Sigmoid colon (tissue), 7 donors: Measurements from ENCODE around the gene TMEM86A. TPM values are rescaled to one million over a fixed set of nuclear protein-coding genes. Genes with fewer than 3 reads are reported as not detected.
"Not testable (repeated sequence)": the region's sequence is repeated elsewhere in the genome, so short reads cannot be mapped to it uniquely, and the experiment has no call there.

Source experiments
- DNase-seq: peaks from one replicate; pipeline ENCODE4 v3.0.0-alpha.2; 2019
- H3K27ac ChIP-seq, 4 donors: fragments of 200-600 bp; sonication (generic); one replicate each; pipeline ENCODE4 v1.5.1; 2016 to 2019; ENCODE audit warnings: mild to moderate bottlenecking in 1 of 4
- H3K27me3 ChIP-seq, 3 donors: fragments of 200-600 bp; sonication (generic); one replicate each; pipeline ENCODE4 v1.5.1; 2019; ENCODE audit warnings: mild to moderate bottlenecking in 1 of 3
- H3K36me3 ChIP-seq, 4 donors: fragments of 200-600 bp; sonication (generic); one replicate each; pipeline ENCODE4 v1.5.1; 2016 to 2019
- H3K4me1 ChIP-seq, 4 donors: fragments of 200-600 bp; sonication (generic); one replicate each; pipeline ENCODE4 v1.5.1; 2017 to 2019
- H3K4me3 ChIP-seq, 4 donors: fragments of 200-600 bp; sonication (generic); one replicate each; pipeline ENCODE4 v1.5.1; 2017 to 2019; ENCODE audit warnings: mild to moderate bottlenecking in 2 of 4, moderate library complexity in 1 of 4
- H3K9me3 ChIP-seq, 4 donors: fragments of 200-600 bp in 3 of 4; sonication (generic) in 3 of 4; one replicate each; pipeline versions ENCODE4 v1.5.1 to v1.6.1; 2013 to 2019
- CTCF ChIP-seq, 4 experiments: fragments of 450-650 bp in 3 of 4; fragments of 200-600 bp in 1 of 4; IDR thresholded peaks; one replicate each; pipeline ENCODE4 v1.5.1; 2016 to 2019; ENCODE audit warnings: antibody characterized with exemption in 4 of 4, mild to moderate bottlenecking in 3 of 4, moderate library complexity in 2 of 4
- EP300 ChIP-seq, 4 donors: sonication (generic); formaldehyde crosslinking; IDR thresholded peaks; one replicate each; pipeline ENCODE4 v1.6.1; 2017; ENCODE audit warnings: antibody characterized with exemption in 4 of 4
- POLR2A ChIP-seq, 2 donors: fragments of 450-650 bp; IDR thresholded peaks; one replicate each; pipeline ENCODE4 v1.6.1; 2016; ENCODE audit warnings: antibody characterized with exemption in 2 of 2, mild to moderate bottlenecking in 2 of 2, moderate library complexity in 2 of 2
- POLR2AphosphoS5 ChIP-seq, 4 donors: sonication (generic); formaldehyde crosslinking; IDR thresholded peaks; one replicate each; pipeline ENCODE4 v1.6.1; 2017; ENCODE audit warnings: antibody characterized with exemption in 4 of 4
- WGBS, 2 donors: extraction: QIAGEN DNeasy Blood & Tissue Kit; methylation state at CpG; one replicate each; pipeline ENCODE4 v1.1.7; 2013; 5-methylcytosine and 5-hydroxymethylcytosine counted together
- intact Hi-C: fragments of 100-400 bp; cut with DNase I; formaldehyde crosslinking; loops from one replicate; pipeline ENCODE4 v1.15.1; 2023
- polyA plus RNA-seq, 3 donors: library from polyadenylated mRNA; stranded (reverse); fragments of 200-250 nt; gene quantifications; one replicate each; pipeline ENCODE4 v1.2.3, GENCODE V29; 2013
- total RNA-seq, 4 donors: library from RNA; depleted of rRNA; stranded (reverse); fragments of >200 nt; gene quantifications; one replicate each; pipeline ENCODE4 v1.1.0, GENCODE V29; 2016
- donor health status: healthy with polysubstance abuse.
- donor health status: Bipolar disorder and iron deficiency.
- donor health status: healthy.

The TMEM86A gene
- total and polyA plus RNA-seq, 7 donors: 1.7 to 5.3 (median 3.7) TPM

GRCh38 chr11:18676803-18677202 is 21.8 kb upstream of the TMEM86A start:
- no peak for DNase-seq
- H3K36me3 ChIP-seq: no peaks in the 10 kb centered on the region
- H3K27ac ChIP-seq: no peak overlapping the region
- WGBS, 2 donors: 61 to 86% methylated on average over 4 of the region's 4 CpGs
- intact Hi-C loops: no loop called here
- no peaks in the 10 kb centered on the region for H3K4me1 ChIP-seq
- no peak overlapping the region for H3K4me3 ChIP-seq
- no peaks in the 10 kb centered on the region for H3K27me3 ChIP-seq
- no peaks in the 10 kb centered on the region for H3K9me3 ChIP-seq
- no peak for TF ChIP-seq CTCF (IDR thresholded peaks at IDR 0.05)

GRCh38 chr11:18677560-18677959 is 21.0 kb upstream of the TMEM86A start:
- Histone ChIP-seq H3K27ac (no peak overlapping the region), H3K27me3 (no peaks in the 10 kb centered on the region), H3K4me3 (no peak overlapping the region), H3K4me1 (no peaks in the 10 kb centered on the region), H3K9me3 (no peaks in the 10 kb centered on the region), H3K36me3 (no peaks in the 10 kb centered on the region)
- intact Hi-C loops: no loop called here
- WGBS, 2 donors: 82 to 92% methylated on average over 3 of the region's 3 CpGs
- TF ChIP-seq POLR2A (IDR thresholded peaks at IDR 0.05): no peak
- no peak for TF ChIP-seq POLR2AphosphoS5 (IDR thresholded peaks at IDR 0.05)
- no peak for TF ChIP-seq CTCF (IDR thresholded peaks at IDR 0.05)
- no peak for TF ChIP-seq EP300 (IDR thresholded peaks at IDR 0.05)
- DNase-seq: no peak

- H3K4me3 ChIP-seq, H3K9me3 ChIP-seq, H3K4me1 ChIP-seq, H3K36me3 ChIP-seq, H3K27me3 ChIP-seq, DNase-seq, intact Hi-C loops, H3K27ac ChIP-seq: not testable (repeated sequence)
- WGBS, 2 donors: 88 to 98% methylated on average over 1 of the region's 1 CpG
Observed at GRCh38 chr11:18681949-18682348, 16.6 kb upstream of the TMEM86A start.

DNA sequence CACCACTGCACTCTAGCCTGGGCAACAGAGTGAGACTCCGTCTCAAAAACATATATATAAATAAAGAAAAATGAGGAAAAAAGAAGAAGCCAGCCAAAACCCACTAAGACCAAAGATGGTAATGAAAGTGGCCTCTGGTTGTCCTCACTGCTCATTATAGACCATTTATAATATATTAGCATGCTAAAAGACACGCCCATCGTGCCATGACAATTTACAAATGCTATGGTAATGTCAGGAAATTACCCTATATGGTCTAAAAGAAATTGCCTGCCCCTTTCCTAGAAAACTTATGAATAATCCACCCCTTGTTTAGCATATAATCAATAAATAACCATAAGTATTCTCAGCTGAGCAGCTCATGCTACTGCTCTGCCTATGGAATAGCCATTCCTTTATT is 16.1 kb upstream of the TMEM86A start:
- TF ChIP-seq EP300 (IDR thresholded peaks at IDR 0.05): no peak
- TF ChIP-seq CTCF (IDR thresholded peaks at IDR 0.05): no peak
- TF ChIP-seq POLR2A (IDR thresholded peaks at IDR 0.05): no peak
- no peak for TF ChIP-seq POLR2AphosphoS5 (IDR thresholded peaks at IDR 0.05)
- H3K9me3 ChIP-seq: no peaks in the 10 kb centered on the region
- no peak overlapping the region for H3K4me3 ChIP-seq
- no peak overlapping the region for H3K27ac ChIP-seq
- H3K4me1 ChIP-seq: no peaks in the 10 kb centered on the region
- H3K27me3 ChIP-seq: no peaks in the 10 kb centered on the region
- no peaks in the 10 kb centered on the region for H3K36me3 ChIP-seq
- 90 to 97% methylated on average over 3 of the region's 3 CpGs for WGBS, 2 donors
- no peak for DNase-seq
- intact Hi-C loops: no loop called here

DNA sequence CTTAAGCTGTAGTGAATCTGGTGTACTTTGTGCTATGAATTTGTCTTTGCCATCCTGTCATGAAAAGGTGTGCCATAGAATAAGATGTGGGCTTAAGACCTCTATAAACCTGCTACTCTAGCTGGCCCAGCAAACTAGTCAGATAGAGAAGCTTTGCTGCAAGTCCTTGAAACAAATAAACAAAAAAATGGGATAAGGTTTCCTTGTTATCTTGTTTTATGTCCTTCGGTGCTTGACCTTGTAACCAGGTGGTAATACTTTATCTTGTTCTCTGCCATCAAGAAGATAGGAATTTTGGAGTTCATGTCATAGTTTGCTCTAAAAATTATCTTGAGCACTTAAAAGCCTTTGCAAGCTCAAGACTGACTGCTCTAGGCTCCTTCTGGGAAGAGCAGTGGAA is 14.3 kb upstream of the TMEM86A start:
- no peak for TF ChIP-seq CTCF (IDR thresholded peaks at IDR 0.05)
- TF ChIP-seq EP300 (IDR thresholded peaks at IDR 0.05): no peak
- TF ChIP-seq POLR2AphosphoS5 (IDR thresholded peaks at IDR 0.05): no peak
- no peak for TF ChIP-seq POLR2A (IDR thresholded peaks at IDR 0.05)
- H3K36me3 ChIP-seq: no peaks in the 10 kb centered on the region
- no peaks in the 10 kb centered on the region for H3K27me3 ChIP-seq
- H3K4me3 ChIP-seq: no peak overlapping the region
- no peak overlapping the region for H3K27ac ChIP-seq
- H3K9me3 ChIP-seq: no peaks in the 10 kb centered on the region
- intact Hi-C loops: no loop called here
- no peaks in the 10 kb centered on the region for H3K4me1 ChIP-seq
- no peak for DNase-seq
- 81 to 94% methylated on average over 1 of the region's 1 CpG for WGBS, 2 donors

- H3K9me3 ChIP-seq, H3K4me1 ChIP-seq, H3K4me3 ChIP-seq, H3K36me3 ChIP-seq, H3K27ac ChIP-seq, H3K27me3 ChIP-seq: not testable (repeated sequence)
- WGBS, 2 donors: 87 to 91% methylated on average over 4 of the region's 4 CpGs
- intact Hi-C loops: loop anchor here (10.0 kb wide), 1 partner anchor 677 kb away; the partner anchor contains the start of gene SERGEF
- peak; percentile 2 for DNase-seq
Observed at GRCh38 chr11:18691467-18692140, 7.0 kb upstream of the TMEM86A start.
